Measurements from ENCODE around the gene DOLK.
"Not testable (repeated sequence)": the region's sequence is repeated elsewhere in the genome, so short reads cannot be mapped to it uniquely, and the experiment has no call there.

The DOLK gene

GRCh38 chr9:128947527-128948301 lies at the start of gene DOLK, which contains the start of gene NUP188:
Gene DOLK (minus strand): TSS chr9:128947603. CDS start chr9:128947303, 300 bp downstream.
Gene NUP188 (plus strand): TSS chr9:128947699. CDS start chr9:128947720, 21 bp downstream.
- no peak for DNase-seq (ENCODE audit: low read depth, low spot score)

GRCh38 chr9:128995791-128996190 lies 48.4 kb upstream of the DOLK start:
- DNase-seq (ENCODE audit: low read depth, low spot score) = no peak

- no peak for DNase-seq (ENCODE audit: low read depth, low spot score)
Observed at GRCh38 chr9:128992995-128993394, 45.6 kb upstream of the DOLK start.

GRCh38 chr9:128987805-128988204 lies 40.4 kb upstream of the DOLK start:
- no peak for DNase-seq (ENCODE audit: low read depth, low spot score)

GRCh38 chr9:128986671-128987070 lies 39.3 kb upstream of the DOLK start:
- DNase-seq (ENCODE audit: low read depth, low spot score) = no peak

GRCh38 chr9:128983536-128983935 lies 36.1 kb upstream of the DOLK start:
- DNase-seq (ENCODE audit: low read depth, low spot score) = no peak

GRCh38 chr9:128979111-128979510 lies 31.7 kb upstream of the DOLK start:
- no peak for DNase-seq (ENCODE audit: low read depth, low spot score)

GRCh38 chr9:128972956-128973355 lies 25.6 kb upstream of the DOLK start:
- DNase-seq (ENCODE audit: low read depth, low spot score) = no peak

- DNase-seq (ENCODE audit: low read depth, low spot score) = no peak
Observed at GRCh38 chr9:128969491-128969890, 22.1 kb upstream of the DOLK start.

GRCh38 chr9:128961403-128961802 lies 14.0 kb upstream of the DOLK start:
- not testable (repeated sequence) for DNase-seq (ENCODE audit: low read depth, low spot score)

GRCh38 chr9:128947277-128947526 lies 201 bp downstream of the DOLK start:
- no peak for DNase-seq (ENCODE audit: low read depth, low spot score)

GRCh38 chr9:128946571-128947276 lies 679 bp downstream of the DOLK start:
- no peak for DNase-seq (ENCODE audit: low read depth, low spot score)

- no peak for DNase-seq (ENCODE audit: low read depth, low spot score)
Observed at GRCh38 chr9:128945798-128946501, 1.5 kb downstream of the DOLK start.

- DNase-seq (ENCODE audit: low read depth, low spot score) = not testable (repeated sequence)
Observed at GRCh38 chr9:128944966-128945365, 2.4 kb downstream of the DOLK start.

- no peak for DNase-seq (ENCODE audit: low read depth, low spot score)
Observed at GRCh38 chr9:128943832-128944620, 3.4 kb downstream of the DOLK start.

GRCh38 chr9:128940946-128941755 lies 6.3 kb downstream of the DOLK start:
- DNase-seq (ENCODE audit: low read depth, low spot score) = no peak

GRCh38 chr9:128940271-128940921 lies 7.0 kb downstream of the DOLK start:
- no peak for DNase-seq (ENCODE audit: low read depth, low spot score)

- DNase-seq (ENCODE audit: low read depth, low spot score) = no peak
Observed at GRCh38 chr9:128937310-128938165, 9.9 kb downstream of the DOLK start.

- no peak for DNase-seq (ENCODE audit: low read depth, low spot score)
Observed at GRCh38 chr9:128936171-128936865, 11.1 kb downstream of the DOLK start.

All from iPS DF 19.7 (cell line).